ENCODE measurements around the gene RAPGEF6. TPM values are rescaled to one million over a fixed set of nuclear protein-coding genes. Genes with fewer than 3 reads are reported as not detected.

RAPGEF6 gene
- total and polyA plus RNA-seq, 7 donors = 1.8 to 30.5 (median 16.1) TPM

GRCh38 chr5:131633830-131634229 is 1.2 kb downstream of the RAPGEF6 start:
- 27 to 51% methylated on average over 5 of the region's 5 CpGs for whole genome bisulfite sequencing, 2 donors
- Histone ChIP-seq H3K9me3 (no peaks in the 10 kb centered on the region), H3K4me3 (peak overlapping the region; percentile 64 to 84 (median 66)), H3K27ac (peak overlapping the region; percentile 92 to 100 (median 99)), H3K27me3 (no peaks in the 10 kb centered on the region), H3K4me1 (peaks cover 2 to 48% (median 37%) of the 10 kb centered on the region in 4 donors), H3K36me3 (no peaks in the 10 kb centered on the region)
- intact Hi-C loops (cut with DNase I) = loop anchor here (2.0 to 10.0 kb wide), 3 partner anchors 39 to 459 kb away; partner anchors contain the start of genes CDC42SE2 and LYRM7
- no peak for TF ChIP-seq CTCF (IDR thresholded peaks at IDR 0.05)
- no peak for TF ChIP-seq EP300 (IDR thresholded peaks at IDR 0.05)
- no peak for TF ChIP-seq POLR2AphosphoS5 (IDR thresholded peaks at IDR 0.05)
- TF ChIP-seq POLR2A (IDR thresholded peaks at IDR 0.05) = no peak
- no peak for DNase-seq

GRCh38 chr5:131630963-131631350 is 4.1 kb downstream of the RAPGEF6 start:
- Histone ChIP-seq H3K27me3 (no peaks in the 10 kb centered on the region), H3K9me3 (no peaks in the 10 kb centered on the region), H3K4me3 (no peak overlapping the region), H3K36me3 (no peaks in the 10 kb centered on the region), H3K27ac (no peak overlapping the region), H3K4me1 (peaks cover 2 to 41% (median 30%) of the 10 kb centered on the region in 4 donors)
- 42 to 67% methylated on average over 4 of the region's 4 CpGs for WGBS, 2 donors
- no peak for TF ChIP-seq POLR2A (IDR thresholded peaks at IDR 0.05)
- TF ChIP-seq POLR2AphosphoS5 (IDR thresholded peaks at IDR 0.05) = no peak
- no peak for TF ChIP-seq CTCF (IDR thresholded peaks at IDR 0.05)
- no peak for TF ChIP-seq EP300 (IDR thresholded peaks at IDR 0.05)
- no peak for DNase-seq
- intact Hi-C loops (cut with DNase I) = loop anchor here (10.0 kb wide), 2 partner anchors 366 to 456 kb away; partner anchors contain the start of genes CDC42SE2 and LYRM7

GRCh38 chr5:131630208-131630962 is 4.6 kb downstream of the RAPGEF6 start:
- no peak overlapping the region for H3K27ac ChIP-seq
- WGBS, 2 donors = 13 to 55% methylated on average over 4 of the region's 4 CpGs
- intact Hi-C loops (cut with DNase I) = loop anchor here (10.0 kb wide), 2 partner anchors 366 to 456 kb away; partner anchors contain the start of genes CDC42SE2 and LYRM7
- H3K4me1 ChIP-seq = peaks cover 0 to 38% (median 30%) of the 10 kb centered on the region in 4 donors
- H3K36me3 ChIP-seq = no peaks in the 10 kb centered on the region
- no peak for DNase-seq
- no peak for TF ChIP-seq POLR2A (IDR thresholded peaks at IDR 0.05)
- no peaks in the 10 kb centered on the region for H3K27me3 ChIP-seq
- no peaks in the 10 kb centered on the region for H3K9me3 ChIP-seq
- H3K4me3 ChIP-seq = no peak overlapping the region

GRCh38 chr5:131628990-131629389 is 6.0 kb downstream of the RAPGEF6 start:
- TF ChIP-seq POLR2A (IDR thresholded peaks at IDR 0.05) (no peak), POLR2AphosphoS5 (IDR thresholded peaks at IDR 0.05) (no peak), EP300 (IDR thresholded peaks at IDR 0.05) (no peak), CTCF (IDR thresholded peaks at IDR 0.05) (no peak)
- Histone ChIP-seq H3K27me3 (no peaks in the 10 kb centered on the region), H3K4me3 (no peak overlapping the region), H3K9me3 (no peaks in the 10 kb centered on the region), H3K4me1 (peaks cover 0 to 31% (median 27%) of the 10 kb centered on the region in 4 donors), H3K27ac (no peak overlapping the region), H3K36me3 (no peaks in the 10 kb centered on the region)
- no peak for DNase-seq
- intact Hi-C loops (cut with DNase I) = no loop called here
- 72 to 83% methylated on average over 1 of the region's 1 CpG for WGBS, 2 donors

GRCh38 chr5:131627207-131627865 is 7.7 kb downstream of the RAPGEF6 start:
- no peak for TF ChIP-seq POLR2AphosphoS5 (IDR thresholded peaks at IDR 0.05)
- TF ChIP-seq CTCF (IDR thresholded peaks at IDR 0.05) = no peak
- TF ChIP-seq POLR2A (IDR thresholded peaks at IDR 0.05) = no peak
- TF ChIP-seq EP300 (IDR thresholded peaks at IDR 0.05) = no peak
- WGBS, 2 donors = 57 to 80% methylated on average over 4 of the region's 4 CpGs
- Histone ChIP-seq H3K9me3 (no peaks in the 10 kb centered on the region), H3K4me3 (no peak overlapping the region), H3K27me3 (no peaks in the 10 kb centered on the region), H3K4me1 (peaks cover 0 to 17% (median 10%) of the 10 kb centered on the region in 4 donors), H3K36me3 (no peaks in the 10 kb centered on the region), H3K27ac (no peak overlapping the region)
- DNase-seq = no peak
- intact Hi-C loops (cut with DNase I) = no loop called here
